GM18858 (cell line): Measurements from ENCODE around the gene CXCL3.

Experiments
- ATAC-seq: cut with Tn5 transposase; IDR thresholded peaks from one replicate; pipeline ENCODE4 v1.9.1; 2021; ENCODE audit not compliant: unreplicated experiment

Gene CXCL3

DNA sequence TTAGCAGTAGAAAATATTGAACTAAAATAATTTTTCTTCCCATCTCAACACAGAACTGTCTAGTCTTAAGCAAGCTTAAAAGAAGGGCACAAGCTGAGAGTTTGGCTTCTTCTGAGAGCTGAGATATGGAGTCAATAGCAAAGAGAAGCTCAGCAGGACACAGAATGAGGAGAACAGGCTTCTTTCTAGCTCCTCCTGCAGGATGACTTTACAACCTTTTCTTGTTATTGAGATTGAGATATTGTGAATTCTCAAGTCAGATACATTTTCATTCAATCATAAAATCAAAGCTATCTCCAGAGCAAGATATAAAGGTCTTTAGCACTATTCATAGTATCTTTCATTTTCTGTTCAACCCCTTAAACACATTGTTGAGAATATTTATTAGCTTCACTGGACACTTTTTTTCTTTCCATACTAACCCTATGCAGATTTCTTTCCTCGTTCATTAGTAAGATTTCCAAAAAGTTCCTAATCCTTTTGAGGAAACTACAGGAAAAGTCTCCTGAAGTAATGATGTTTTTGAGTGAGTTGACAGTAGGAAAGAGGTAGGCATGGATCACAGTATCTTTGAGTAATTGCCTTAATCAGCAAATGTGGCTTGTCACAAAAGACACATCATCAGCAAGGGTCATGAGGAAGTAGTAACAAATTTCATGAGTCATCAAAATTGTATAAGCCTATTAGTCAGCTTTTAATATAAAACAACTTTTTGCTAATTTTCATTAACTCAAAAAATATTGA, 17.8 kb upstream of the CXCL3 start:
- ATAC-seq = no peak

DNA sequence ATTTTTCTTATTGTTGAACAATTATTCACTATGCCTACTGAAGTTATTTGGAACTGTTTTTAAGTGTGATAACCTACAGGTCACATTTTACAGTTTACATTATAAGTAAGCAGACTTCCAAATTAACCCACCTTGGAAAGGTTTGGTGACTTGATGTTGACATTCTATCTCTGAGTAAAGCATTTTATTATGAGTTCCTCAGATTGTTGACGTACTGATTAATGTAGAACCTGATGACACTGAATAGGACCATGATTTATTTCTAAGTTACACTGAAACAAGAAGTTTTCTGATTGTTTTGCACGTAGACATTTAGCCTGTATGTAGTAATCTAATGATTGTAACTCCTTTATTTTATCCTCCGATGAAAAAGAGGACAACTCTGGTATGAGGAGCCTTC, 17.0 kb upstream of the CXCL3 start:
- ATAC-seq = no peak

DNA sequence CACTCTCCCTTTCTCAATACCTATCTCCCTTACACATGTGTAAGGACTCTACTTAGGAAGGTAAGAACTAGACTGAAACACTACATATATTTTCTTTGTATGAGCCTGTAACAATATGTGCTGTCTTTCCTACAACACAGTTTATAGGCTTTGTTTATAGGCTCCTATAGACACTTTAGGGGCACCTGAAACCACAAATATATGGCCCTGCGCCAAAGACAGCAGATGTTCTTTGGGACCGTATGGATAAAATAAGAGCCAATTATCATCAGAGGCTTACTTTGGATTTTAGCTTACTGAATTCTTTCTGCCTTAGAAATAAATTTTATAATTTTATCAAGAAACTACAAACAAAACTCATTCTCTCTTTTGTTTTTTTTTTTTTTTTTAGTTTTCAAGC, 16.6 kb upstream of the CXCL3 start:
- ATAC-seq = no peak

DNA sequence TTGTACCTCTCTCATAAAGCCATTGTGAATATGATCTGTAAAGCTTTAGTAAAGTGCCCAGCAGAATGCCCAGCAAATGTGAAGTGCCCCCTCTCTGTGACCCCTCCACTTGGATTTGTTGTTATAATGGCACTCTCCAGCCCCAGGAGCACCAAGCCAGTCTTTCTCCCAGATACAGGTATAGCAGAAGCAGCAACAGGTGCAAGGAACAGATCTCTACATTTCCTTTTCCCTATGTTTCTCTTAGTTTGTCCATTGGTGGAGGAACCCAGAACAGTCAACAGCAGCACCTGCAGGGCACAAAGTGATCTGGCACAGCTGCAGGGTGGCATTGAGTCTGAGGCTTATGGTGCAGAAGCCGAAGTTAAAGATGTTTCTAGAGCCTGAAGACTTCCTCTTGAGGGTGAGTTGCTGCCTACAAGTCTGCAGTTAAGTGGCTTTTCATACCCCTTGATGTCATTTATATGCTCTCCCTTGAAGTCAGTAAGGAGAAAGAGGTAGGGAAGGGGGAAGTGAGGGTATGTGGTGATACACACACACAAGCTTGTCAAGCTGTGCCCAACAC, 16.1 kb upstream of the CXCL3 start:
- ATAC-seq = no peak

DNA sequence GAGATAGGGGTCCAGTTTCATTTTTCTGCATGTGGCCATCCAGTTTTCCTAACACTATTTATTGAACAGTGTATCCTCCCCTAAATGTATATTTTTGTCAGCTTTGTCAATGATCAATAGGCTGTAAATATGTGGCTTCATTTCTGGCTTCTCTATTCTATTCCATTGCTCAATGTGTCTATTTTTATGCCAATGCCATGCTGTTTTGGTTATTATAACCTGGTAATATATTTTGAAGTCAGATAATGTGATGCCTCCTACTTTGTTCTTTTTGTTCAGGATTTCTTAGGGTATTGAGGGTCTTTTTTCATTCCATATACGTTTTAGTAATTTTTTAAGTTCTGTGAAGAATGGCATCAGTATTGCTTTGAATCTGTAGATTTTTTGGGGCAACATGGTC, 8.7 kb upstream of the CXCL3 start:
- ATAC-seq = no peak

DNA sequence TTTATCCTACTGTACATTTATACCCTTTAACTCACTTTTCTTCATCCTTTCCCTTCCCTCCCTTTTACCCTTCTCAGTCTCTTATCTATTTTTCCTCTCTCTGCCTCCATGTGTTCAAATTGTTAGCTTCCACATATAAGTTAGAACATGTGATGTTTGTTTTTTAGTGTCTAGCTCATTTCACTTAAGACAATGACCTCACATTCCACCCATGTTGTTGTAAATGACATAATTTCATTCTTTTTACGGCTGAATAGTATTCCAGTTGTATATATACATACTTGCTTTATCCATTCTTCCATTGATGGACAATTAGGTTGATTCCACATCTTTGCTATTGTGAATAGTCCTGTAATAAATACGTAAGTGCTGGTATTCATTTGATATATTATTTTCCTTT, 7.3 kb upstream of the CXCL3 start:
- no peak for ATAC-seq

DNA sequence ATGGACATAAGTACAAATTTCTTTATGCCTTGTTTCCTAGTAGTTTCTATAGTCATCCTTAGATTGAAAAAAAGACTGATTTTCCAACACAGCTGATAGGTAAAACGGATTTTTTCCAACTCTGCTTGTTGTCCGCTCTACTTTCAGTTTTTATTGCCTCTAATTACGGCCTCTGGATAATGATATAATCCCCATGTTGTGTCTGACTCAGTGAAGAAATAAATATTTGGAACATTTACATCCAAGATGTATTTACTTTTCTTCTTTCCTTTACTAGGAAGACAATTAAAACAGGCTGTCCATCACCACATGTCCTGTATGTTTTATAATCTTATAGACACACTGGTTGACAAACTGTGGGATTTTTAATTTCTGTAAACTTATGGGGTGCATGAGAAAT, 6.8 kb upstream of the CXCL3 start:
- ATAC-seq = no peak

DNA sequence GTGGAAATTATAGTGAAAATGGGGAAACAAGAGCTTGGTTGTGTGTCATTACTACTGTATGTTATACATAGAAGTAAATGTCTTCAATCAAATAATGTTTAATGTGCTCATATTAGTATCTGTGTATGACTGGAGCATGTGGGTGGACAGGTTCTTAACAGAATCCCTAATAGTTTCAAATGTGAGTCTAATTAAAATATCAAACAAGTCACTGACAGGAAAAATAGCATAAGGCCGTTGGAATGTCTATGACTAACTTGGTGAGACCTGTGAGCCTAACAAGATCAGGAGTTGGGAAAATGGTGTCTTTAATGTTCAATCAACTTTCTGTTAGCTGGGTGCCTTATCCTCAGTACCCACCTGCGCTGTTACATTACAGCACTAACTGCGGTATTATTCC, 6.2 kb upstream of the CXCL3 start:
- ATAC-seq = no peak

DNA sequence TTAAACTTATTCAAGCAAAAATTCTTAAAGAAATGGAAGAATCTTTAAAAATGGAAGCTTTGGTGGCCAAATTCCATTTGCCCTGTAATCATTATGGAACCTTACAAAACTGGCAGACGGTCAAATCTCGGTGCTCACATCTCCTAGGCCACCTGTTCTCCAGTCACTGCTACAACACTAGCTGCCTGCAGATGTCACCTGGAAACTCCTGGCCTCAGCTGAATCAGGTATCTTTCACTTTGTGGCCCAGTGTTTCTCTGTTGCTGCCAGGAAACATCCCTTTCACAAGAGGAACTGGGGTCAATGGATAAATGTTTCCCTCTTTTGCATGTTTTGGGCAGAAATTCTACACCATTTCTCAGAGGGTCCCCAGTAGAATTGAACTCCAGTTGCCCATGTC, 4.2 kb upstream of the CXCL3 start:
- no peak for ATAC-seq

DNA sequence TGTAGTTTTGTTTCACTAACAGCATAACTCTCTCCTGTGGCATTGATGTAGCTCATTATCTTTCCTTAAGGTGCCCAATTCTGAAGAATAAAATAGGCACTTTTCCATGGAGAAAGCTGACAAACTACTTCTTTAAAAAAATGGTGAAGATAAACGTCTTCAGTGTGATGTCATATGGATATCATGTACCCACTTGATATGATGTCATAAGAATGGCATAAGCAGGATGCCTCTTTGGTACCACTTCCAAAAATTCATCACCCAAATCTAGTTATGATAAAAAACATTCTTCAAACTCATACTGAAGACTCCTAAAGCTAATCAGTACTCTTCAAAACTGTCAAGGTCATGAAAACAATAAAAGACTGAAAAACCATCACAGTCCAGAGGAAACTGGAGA, 2.9 kb upstream of the CXCL3 start:
- no peak for ATAC-seq

DNA sequence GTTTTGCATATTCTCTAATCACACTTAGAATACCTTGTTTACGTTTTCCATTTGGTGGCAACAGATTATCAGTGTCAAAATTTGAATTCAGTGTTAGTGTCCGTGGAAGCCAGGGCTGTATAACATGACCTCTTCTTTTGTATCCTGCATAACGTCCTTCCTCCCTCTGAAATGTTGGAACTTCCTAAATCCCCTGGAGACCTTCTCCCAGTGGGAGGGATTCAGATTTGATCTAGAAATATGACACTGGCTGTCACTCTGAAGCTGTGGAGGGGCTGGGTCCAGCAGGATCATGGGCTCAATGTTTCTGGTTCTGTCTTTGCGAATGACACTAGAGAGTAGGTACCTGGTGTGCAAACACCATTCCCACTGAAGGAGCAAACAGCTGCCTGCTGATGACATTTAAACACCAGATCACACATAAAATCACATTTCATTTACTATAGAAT, 850 bp upstream of the CXCL3 start:
- ATAC-seq = no peak

DNA sequence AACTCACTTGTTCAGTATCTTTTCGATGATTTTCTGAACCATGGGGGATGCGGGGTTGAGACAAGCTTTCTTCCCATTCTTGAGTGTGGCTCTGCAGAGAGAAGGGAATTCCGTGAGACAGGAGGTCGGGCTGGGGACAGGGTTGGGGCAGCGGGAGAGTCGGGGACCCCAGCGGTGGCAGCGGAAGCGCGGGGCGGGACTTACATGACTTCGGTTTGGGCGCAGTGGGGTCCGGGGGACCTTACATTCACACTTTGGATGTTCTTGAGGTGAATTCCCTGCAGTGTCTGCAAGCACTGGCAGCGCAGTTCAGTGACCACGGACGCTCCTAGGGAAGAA, 434 bp downstream of the CXCL3 start:
- no peak for ATAC-seq

DNA sequence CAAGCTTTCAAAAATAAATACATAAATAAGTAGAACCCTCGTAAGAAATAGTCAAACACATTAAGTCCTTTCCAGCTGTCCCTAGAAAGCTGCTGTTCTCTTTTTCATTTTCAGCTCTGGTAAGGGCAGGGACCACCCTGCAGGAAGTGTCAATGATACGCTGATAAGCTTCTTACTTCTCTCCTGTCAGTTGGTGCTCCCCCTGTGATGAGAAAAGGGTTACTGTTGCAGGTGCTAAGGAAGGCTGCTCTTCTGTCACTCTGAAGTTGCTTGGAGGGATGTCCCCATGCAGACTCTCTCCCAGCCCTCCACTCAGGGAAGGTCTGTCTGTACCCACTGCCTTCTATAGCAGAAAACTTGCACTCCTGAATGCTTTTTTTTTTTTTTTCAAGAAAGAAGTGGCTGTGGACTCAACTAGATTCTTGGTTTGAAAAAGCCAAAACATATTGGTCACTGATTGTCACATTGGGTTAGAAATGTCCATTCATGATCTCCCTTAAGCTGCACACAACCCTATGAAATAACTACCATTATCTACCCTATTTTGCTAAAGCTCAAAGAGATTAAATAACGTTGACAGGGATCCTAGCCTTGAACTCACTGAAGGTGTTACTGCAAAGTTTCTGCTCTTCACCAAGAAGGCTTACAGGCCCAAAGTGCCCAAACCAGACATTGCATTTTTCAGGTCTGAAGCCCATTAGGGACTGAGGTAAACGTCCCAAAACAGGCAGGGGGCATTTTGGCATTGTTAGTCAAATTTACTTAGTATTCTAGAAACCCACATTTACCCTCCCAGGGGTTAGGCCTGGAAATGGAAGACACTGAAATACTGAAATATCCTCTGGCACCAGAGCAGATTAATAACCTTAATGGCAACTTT, 1.2 kb downstream of the CXCL3 start:
- ATAC-seq = no peak

DNA sequence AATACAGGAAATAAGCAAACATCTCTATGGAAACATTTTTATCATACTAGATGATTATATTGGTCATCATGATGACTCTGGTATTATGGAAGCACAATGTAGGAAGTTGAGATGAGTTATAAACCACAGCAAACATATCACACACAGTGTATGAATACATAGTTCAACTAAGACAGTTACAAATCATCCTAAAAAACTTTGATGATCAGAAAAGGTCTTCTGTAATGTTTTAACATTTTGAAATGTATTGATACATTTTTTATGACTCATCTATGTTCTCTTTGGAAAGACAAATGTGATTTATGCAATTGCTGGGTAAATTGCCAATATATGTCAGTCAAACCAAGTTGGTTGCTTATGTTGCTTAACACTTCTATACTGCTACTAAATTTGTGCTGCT, 4.8 kb downstream of the CXCL3 start:
- no peak for ATAC-seq

DNA sequence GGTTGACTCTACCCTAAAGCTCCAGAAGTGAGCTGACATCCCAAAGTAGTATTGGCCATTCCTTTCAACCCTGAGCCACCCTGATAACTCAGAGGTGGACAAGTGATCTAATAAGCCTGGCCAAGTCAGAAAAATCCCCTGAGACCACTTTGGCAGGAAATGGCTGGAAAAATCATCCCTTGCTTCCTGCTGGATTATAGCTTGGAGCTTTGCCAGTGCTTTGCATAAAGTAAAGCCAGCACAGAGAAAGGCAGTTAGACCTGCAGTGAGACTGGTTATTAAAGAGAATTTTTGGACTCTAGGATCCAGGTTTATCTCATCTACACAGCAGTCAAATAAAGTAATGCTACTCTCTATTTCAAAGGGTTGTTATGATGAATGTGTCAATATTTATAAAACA, 6.4 kb downstream of the CXCL3 start:
- ATAC-seq = no peak

DNA sequence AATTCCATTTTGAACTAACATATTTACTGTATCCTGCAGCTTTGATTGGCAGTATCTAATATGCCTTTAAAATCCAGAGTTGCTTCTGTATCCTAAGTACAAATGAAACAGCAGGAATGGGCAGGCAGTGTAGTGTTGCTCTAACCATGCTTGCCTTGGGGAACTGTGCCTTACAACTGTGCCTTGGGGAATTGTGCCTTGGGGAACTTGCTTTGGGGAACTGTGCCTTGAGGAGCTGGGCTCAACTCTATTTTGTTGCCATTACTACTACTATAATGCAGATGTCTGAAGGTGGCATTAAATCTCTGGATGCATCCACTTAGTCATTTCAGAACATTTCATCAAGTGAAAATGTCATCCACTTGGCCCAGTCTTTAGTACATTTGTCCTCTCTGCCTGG, 6.9 kb downstream of the CXCL3 start:
- no peak for ATAC-seq

DNA sequence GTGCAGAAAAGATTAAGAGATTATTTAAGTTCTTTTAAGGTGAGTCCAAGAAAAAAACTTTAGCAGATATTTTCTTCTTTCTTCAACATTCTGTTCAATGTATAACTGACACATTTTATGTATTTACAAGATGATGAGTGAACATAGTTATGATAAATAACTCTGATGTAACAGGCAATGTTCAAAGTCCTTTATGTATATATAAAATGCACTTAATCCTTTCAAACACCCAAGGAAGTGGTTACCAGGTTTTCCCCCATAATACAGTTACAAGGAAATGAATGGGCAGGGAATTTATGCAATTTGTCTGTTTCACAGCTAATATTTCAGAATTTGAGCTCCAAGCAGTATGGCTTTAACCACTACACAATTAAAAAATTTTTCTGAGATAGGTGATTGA, 8.2 kb downstream of the CXCL3 start:
- no peak for ATAC-seq

DNA sequence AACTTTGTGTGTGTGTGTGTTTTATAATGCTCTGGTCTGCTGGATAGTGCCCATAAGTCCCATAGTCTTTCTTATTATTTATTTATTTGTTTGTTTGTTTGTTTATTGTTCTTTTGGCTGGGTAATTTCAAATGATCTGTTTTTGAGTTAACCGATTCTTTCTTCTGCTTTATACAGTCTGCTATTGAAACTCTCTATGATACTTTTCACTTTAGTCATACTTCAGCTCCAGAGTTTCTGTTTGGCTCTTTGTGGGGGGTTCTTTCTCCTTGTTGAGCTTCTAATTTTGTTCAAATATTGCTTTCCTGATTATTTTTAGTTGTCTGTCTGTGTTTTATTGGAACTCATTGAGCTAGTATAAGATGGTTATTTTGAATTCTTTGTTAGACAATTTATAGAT, 10.0 kb downstream of the CXCL3 start:
- ATAC-seq = no peak

DNA sequence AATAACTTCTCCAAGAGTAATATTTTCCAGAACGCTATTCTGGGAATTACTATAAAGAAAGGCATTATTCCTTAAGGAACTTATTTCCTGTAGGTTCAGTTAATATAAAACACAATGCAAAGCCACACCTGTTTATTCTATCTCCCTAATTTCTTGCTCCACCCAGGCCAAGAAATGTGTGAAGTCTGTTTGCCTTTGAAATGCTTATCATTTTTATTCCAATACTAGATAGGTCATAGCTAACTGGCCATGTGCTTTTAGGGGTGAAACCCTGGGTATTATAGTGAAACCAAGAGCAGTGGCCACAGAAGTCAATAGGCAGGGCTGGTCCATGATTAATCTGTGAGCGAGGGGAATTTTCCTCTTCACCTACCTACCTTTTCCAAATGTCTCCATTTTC, 14.8 kb downstream of the CXCL3 start:
- no peak for ATAC-seq

DNA sequence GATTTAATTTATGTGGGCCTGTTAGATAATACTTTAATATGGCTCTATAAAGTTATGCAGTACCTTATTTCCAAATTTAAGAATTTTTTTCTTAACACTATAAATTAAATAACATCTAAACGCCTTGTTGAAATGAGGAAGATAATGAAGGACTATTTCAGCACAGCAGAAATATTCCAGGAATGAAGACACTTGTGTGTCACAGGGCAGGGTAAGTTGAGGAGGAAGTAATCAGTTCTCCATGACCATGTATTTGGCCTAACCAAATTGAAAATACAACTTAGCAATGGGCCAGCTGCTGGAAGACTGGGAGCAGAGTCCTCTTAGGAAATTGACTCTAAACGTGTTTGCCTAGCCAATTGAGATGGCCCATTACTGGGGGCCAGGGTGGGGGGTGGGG, 16.9 kb downstream of the CXCL3 start:
- no peak for ATAC-seq

DNA sequence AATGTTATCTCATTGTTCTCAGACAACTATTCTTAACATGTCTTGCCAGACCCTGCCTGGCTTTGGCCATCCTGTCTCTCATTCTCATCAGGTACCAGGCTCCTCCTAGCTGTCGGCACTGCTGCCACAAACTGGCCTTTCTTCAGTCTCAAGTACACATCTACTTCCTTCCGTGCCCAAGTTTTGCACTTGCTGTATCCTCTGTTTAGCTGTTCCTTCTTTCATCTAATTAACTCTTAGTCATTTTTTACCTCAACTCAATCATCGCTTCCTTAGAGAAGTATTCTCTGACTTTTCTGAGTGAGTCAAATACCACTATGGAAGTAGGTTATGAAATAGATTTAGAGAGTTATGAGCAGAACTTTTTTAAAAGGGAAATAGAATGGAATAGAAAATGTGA, 19.7 kb downstream of the CXCL3 start:
- no peak for ATAC-seq

DNA sequence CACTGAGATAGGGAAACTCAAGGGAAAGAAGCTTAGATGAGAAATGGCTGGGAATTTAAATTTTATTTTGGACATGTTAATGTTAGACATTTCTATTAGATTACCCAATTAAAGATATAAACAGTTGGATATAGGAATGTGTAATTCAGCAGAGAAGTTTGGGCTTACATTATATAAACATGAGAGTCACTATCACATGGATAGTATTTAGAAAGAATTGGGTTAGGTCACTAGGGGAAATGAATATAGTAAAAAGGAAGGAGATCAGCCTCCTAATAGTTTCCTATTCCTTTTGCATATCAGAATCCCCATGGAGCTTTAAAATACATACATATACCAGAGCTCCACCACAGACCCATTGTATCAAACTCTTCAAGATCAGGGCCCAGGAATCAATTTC, 20.4 kb downstream of the CXCL3 start:
- no peak for ATAC-seq
